B cell (primary cell): ENCODE data around the gene PRRC2A. TPM values are rescaled to one million over a fixed set of nuclear protein-coding genes. Genes with fewer than 3 reads are reported as not detected.

Experiments used
- ATAC-seq: fragments of 200-7000 bp; cut with Tn5 transposase; one replicate; pipeline ENCODE4 v1.10.0; 2021; ENCODE audit warnings: low read depth, mild to moderate bottlenecking, moderate number of reproducible peaks, moderate library complexity
- CTCF ChIA-PET: fragments of 350-600 bp; sonication (Branson Sonifier 250); formaldehyde crosslinking; loops from one replicate; lab custom pipeline; 2021; ENCODE audit warnings: antibody characterized with exemption, inconsistent platforms; lab: Charles Lee
- POLR2A ChIA-PET: fragments of 350-600 bp; sonication (Branson Sonifier 250); formaldehyde crosslinking; loops from one replicate; lab custom pipeline; 2021; ENCODE audit warnings: antibody characterized with exemption; lab: Charles Lee
- DNase-seq: peaks from one replicate; pipeline ENCODE4 v3.0.0; 2013
- H2AFZ ChIP-seq: 2 replicates; pipeline ENCODE4 v1.6.1; 2012; ENCODE audit warnings: mild to moderate bottlenecking, low read depth, low read length; ENCODE audit not compliant: insufficient read depth, poor library complexity, severe bottlenecking
- H3K27ac ChIP-seq, 2 donors: 1 replicate in 1 of 2; 2 replicates in 1 of 2; pipeline ENCODE4 v1.5.1; 2012 to 2013; ENCODE audit warnings: low read length in 2 of 2, mild to moderate bottlenecking in 2 of 2, moderate library complexity in 1 of 2
- H3K27me3 ChIP-seq, 4 experiments: fragments of 200-600 bp in 1 of 4; sonication (generic) in 1 of 4; replicated peaks in 1 of 4; 1 replicate in 2 of 4; 2 replicates in 2 of 4; pipeline versions ENCODE4 v1.6.1 to v1.7.0; 2013 to 2016; ENCODE audit warnings: low read length in 3 of 4, mild to moderate bottlenecking in 2 of 4, mixed read lengths in 1 of 4, moderate library complexity in 1 of 4; ENCODE audit not compliant: insufficient read depth in 4 of 4, control insufficient read depth in 3 of 4; ENCODE audit errors: control extremely low read depth in 1 of 4
- H3K36me3 ChIP-seq, 2 experiments: replicated peaks in 1 of 2; 1 replicate in 1 of 2; 2 replicates in 1 of 2; pipeline versions ENCODE4 v1.6.1 to v1.7.1; 2013; ENCODE audit warnings: low read length in 1 of 2; ENCODE audit not compliant: insufficient read depth in 2 of 2, control insufficient read depth in 1 of 2; ENCODE audit errors: control extremely low read depth in 1 of 2, extremely low read depth in 1 of 2
- H3K4me1 ChIP-seq, 2 donors: fragments of 200-600 bp in 1 of 2; sonication (generic) in 1 of 2; 1 replicate in 1 of 2; 2 replicates in 1 of 2; pipeline versions ENCODE4 v1.5.1 to v1.6.1; 2013 to 2017; ENCODE audit warnings: low read length in 2 of 2; ENCODE audit not compliant: control insufficient read depth in 2 of 2, insufficient read depth in 2 of 2
- H3K4me2 ChIP-seq: replicated peaks from 2 replicates; pipeline ENCODE3; 2012; ENCODE audit warnings: mild to moderate bottlenecking, low read depth, low read length; ENCODE audit not compliant: poor library complexity, severe bottlenecking
- H3K4me3 ChIP-seq, 5 experiments: fragments of 200-600 bp in 1 of 5; sonication (generic) in 1 of 5; 1 replicate in 3 of 5; 2 replicates in 2 of 5; pipeline versions ENCODE4 v1.5.1 to v1.7.0; 2011 to 2016; ENCODE audit warnings: low read length in 4 of 5, mild to moderate bottlenecking in 4 of 5, low read depth in 2 of 5, control low read depth in 1 of 5, moderate library complexity in 1 of 5; ENCODE audit not compliant: insufficient read depth in 1 of 5; ENCODE audit errors: control extremely low read depth in 1 of 5, extremely low read depth in 1 of 5
- H3K79me2 ChIP-seq: fragments of 200-600 bp; sonication (generic); one replicate; pipeline ENCODE4 v1.6.0; 2016; ENCODE audit warnings: low read length; ENCODE audit not compliant: control insufficient read depth, insufficient read depth
- H3K9ac ChIP-seq: fragments of 200-600 bp; sonication (generic); 2 replicates; pipeline ENCODE4 v1.6.1; 2017; ENCODE audit warnings: mild to moderate bottlenecking, low read length, moderate library complexity
- H3K9me3 ChIP-seq, 3 donors: one replicate each; pipeline versions ENCODE4 v1.6.1 to v1.7.1; 2013; ENCODE audit warnings: low read length in 2 of 3; ENCODE audit not compliant: control insufficient read depth in 2 of 3, insufficient read depth in 1 of 3; ENCODE audit errors: control extremely low read depth in 1 of 3
- H4K20me1 ChIP-seq: 2 replicates; pipeline ENCODE4 v1.6.0; 2012; ENCODE audit warnings: mild to moderate bottlenecking, low read length; ENCODE audit not compliant: insufficient read depth, control insufficient read depth, poor library complexity, severe bottlenecking
- H3K27ac Mint-ChIP-seq: one replicate; pipeline ENCODE4 v1.8.0; 2021; ENCODE audit warnings: mixed read lengths
- H3K27me3 Mint-ChIP-seq: one replicate; pipeline ENCODE4 v1.8.0; 2021; ENCODE audit warnings: mixed read lengths
- H3K4me1 Mint-ChIP-seq: one replicate; pipeline ENCODE4 v1.8.0; 2021; ENCODE audit warnings: mixed read lengths
- H3K4me3 Mint-ChIP-seq: one replicate; pipeline ENCODE4 v1.8.0; 2021; ENCODE audit warnings: mixed read lengths
- H3K9me3 Mint-ChIP-seq: one replicate; pipeline ENCODE4 v1.8.0; 2022; ENCODE audit warnings: mixed read lengths; ENCODE audit not compliant: insufficient read depth
- CTCF ChIP-seq: fragments of 200-600 bp; IDR thresholded peaks from one replicate; pipeline ENCODE4 v1.8.0; 2022; ENCODE audit warnings: antibody characterized with exemption, mild to moderate bottlenecking
- EZH2 ChIP-seq: IDR thresholded peaks from 2 replicates; pipeline ENCODE4 v1.6.1; 2012; ENCODE audit warnings: borderline replicate concordance, low read depth, mild to moderate bottlenecking, moderate library complexity, low read length; ENCODE audit not compliant: insufficient read depth, poor library complexity, severe bottlenecking
- WGBS: methylation state at CpG from one replicate; pipeline ENCODE4 v1.1.5; 2013; ENCODE audit warnings: missing lambda C conversion rate; ENCODE audit not compliant: insufficient coverage; 5-methylcytosine and 5-hydroxymethylcytosine counted together
- intact Hi-C: fragments of 100-400 bp; cut with micrococcal nuclease; formaldehyde crosslinking; loops from one replicate; pipeline ENCODE4 v1.10.0; 2022
- polyA plus RNA-seq: library from polyadenylated mRNA; depleted of rRNA; stranded (reverse); fragments of >200 nt; gene quantifications from 2 replicates; pipeline ENCODE4 v1.2.3, GENCODE V29; 2012
- total RNA-seq, 2 donors: library from RNA; stranded (reverse); fragments of 120-200 nt in 1 of 2; gene quantifications; 1 replicate in 1 of 2; 2 replicates in 1 of 2; pipeline versions ENCODE4 v1.2.3 to v1.2.4, GENCODE V29; 2013 to 2022

The PRRC2A gene
- total and polyA plus RNA-seq, 2 donors (not counting 1 experiment from before 2014, with no cell fraction given) = 153 to 265 TPM

- no peaks in the 10 kb centered on the region for H3K79me2 ChIP-seq
- DNase-seq = no peak
- no peak for ATAC-seq
- no peaks in the 10 kb centered on the region for H3K9me3 ChIP-seq
- H3K9ac ChIP-seq = no peak overlapping the region
- Mint-ChIP-seq H3K9me3 (no peaks in the 10 kb centered on the region), H3K4me1 (peaks cover 28% of the 10 kb centered on the region), H3K27ac (no peak overlapping the region), H3K4me3 (no peak overlapping the region), H3K27me3 (no peaks in the 10 kb centered on the region)
- 92% methylated on average over 4 of the region's 5 CpGs for WGBS
- no peaks in the 10 kb centered on the region for H4K20me1 ChIP-seq
- no peak overlapping the region for H3K4me2 ChIP-seq
- H3K27me3 ChIP-seq = no peaks in the 10 kb centered on the region
- no peak overlapping the region for H3K27ac ChIP-seq
- H2AFZ ChIP-seq = no peak overlapping the region
- peaks cover 0 to 57% of the 10 kb centered on the region in 2 experiments for H3K36me3 ChIP-seq
- POLR2A ChIA-PET = no interaction called here
- intact Hi-C loops = no loop called here
- no peak overlapping the region for H3K4me3 ChIP-seq
- peaks cover 17 to 34% of the 10 kb centered on the region in 2 donors for H3K4me1 ChIP-seq
- CTCF ChIA-PET = interaction anchor here (1.3 to 1.4 kb wide), 2 partner anchors 135 to 144 kb away, joined by 4 to 6 read pairs; no protein-coding TSS in a partner anchor
- TF ChIP-seq CTCF = no peak
- TF ChIP-seq EZH2 = no peak
Observed at GRCh38 chr6:31686483-31686882, 66.0 kb downstream of the PRRC2A start.

- no peaks in the 10 kb centered on the region for H3K27me3 ChIP-seq
- H3K27ac Mint-ChIP-seq = no peak overlapping the region
- H3K9me3 Mint-ChIP-seq = no peaks in the 10 kb centered on the region
- no peak overlapping the region for H3K9ac ChIP-seq
- WGBS = 97% methylated on average over 6 of the region's 8 CpGs
- no peak overlapping the region for H3K4me2 ChIP-seq
- H2AFZ ChIP-seq = no peak overlapping the region
- H3K36me3 ChIP-seq = peaks cover 0 to 63% of the 10 kb centered on the region in 2 experiments
- no peak for DNase-seq
- ChIA-PET CTCF (interaction anchor here (0.6 to 1.4 kb wide), 3 partner anchors 8 to 143 kb away, joined by 3 to 6 read pairs (median 4); no protein-coding TSS in a partner anchor), POLR2A (interaction anchor here (0.6 kb wide), 1 partner anchor 12 kb away, joined by 4 read pairs; no protein-coding TSS in a partner anchor)
- peaks cover 21% of the 10 kb centered on the region for H3K4me1 Mint-ChIP-seq
- intact Hi-C loops = no loop called here
- no peak overlapping the region for H3K27ac ChIP-seq
- no peaks in the 10 kb centered on the region for H3K27me3 Mint-ChIP-seq
- no peak overlapping the region for H3K4me3 ChIP-seq
- H3K4me3 Mint-ChIP-seq = no peak overlapping the region
- H3K9me3 ChIP-seq = no peaks in the 10 kb centered on the region
- no peak for ATAC-seq
- no peak for TF ChIP-seq CTCF
- TF ChIP-seq EZH2 = no peak
- peaks cover 14 to 27% of the 10 kb centered on the region in 2 donors for H3K4me1 ChIP-seq
- no peaks in the 10 kb centered on the region for H4K20me1 ChIP-seq
- no peaks in the 10 kb centered on the region for H3K79me2 ChIP-seq
Observed at GRCh38 chr6:31687321-31687720, 66.8 kb downstream of the PRRC2A start.
